ENCODE data around the gene ANKRD61. TPM values are rescaled to one million over a fixed set of nuclear protein-coding genes. Genes with fewer than 3 reads are reported as not detected.
A peak's percentile ranks its signal among the peaks of the same experiment; 100 is the strongest.

Gene ANKRD61
- total RNA-seq, 1 experiment from 2014 or later: 0.26 TPM

- Histone ChIP-seq H2AFZ (ENCODE audit: low read length) (no peak overlapping the region), H3K27me3 (ENCODE audit: low read length) (no peaks in the 10 kb centered on the region), H3K4me3 (ENCODE audit: low read length) (no peak overlapping the region), H3K9me3 (ENCODE audit: low read length) (no peaks in the 10 kb centered on the region), H3K4me2 (ENCODE audit: low read length) (no peak overlapping the region), H3K27ac (ENCODE audit: low read length) (no peak overlapping the region), H3K36me3 (ENCODE audit: low read depth, low read length) (peaks cover 63% of the 10 kb centered on the region), H4K20me1 (ENCODE audit: low read length) (no peaks in the 10 kb centered on the region), H3F3A (ENCODE audit: low read length, unreplicated experiment) (no peaks in the 10 kb centered on the region), H3K9me2 (replicated peaks; ENCODE audit: low read length) (no peaks in the 10 kb centered on the region), H3K4me1 (ENCODE audit: insufficient read depth, low read length) (peaks cover 4% of the 10 kb centered on the region), H3K9ac (ENCODE audit: low read length) (no peak overlapping the region), H3K79me2 (ENCODE audit: low read length) (no peaks in the 10 kb centered on the region)
- DNase-seq (no peak), ATAC-seq (no peak)
- TF ChIP-seq CTCF (conservative IDR thresholded peaks at IDR 0.05; ENCODE audit: low read depth, low read length): no peak
- TF ChIP-seq EZH2phosphoT487 (IDR thresholded peaks at IDR 0.05; ENCODE audit: borderline replicate concordance, low read length): no peak
- TF ChIP-seq EZH2 (IDR thresholded peaks at IDR 0.05; ENCODE audit: low read length, unreplicated experiment): no peak
- POLR2A ChIA-PET (ENCODE audit: unreplicated experiment): no interaction called here
- intact Hi-C loops (cut with micrococcal nuclease): no loop called here
- CTCF ChIA-PET: no interaction called here
- BruUV-seq (replicated peaks): no TSS peak
Measured at GRCh38 chr7:6020371-6021286, 10.5 kb upstream of the ANKRD61 start.

- no peak for DNase-seq
- Histone ChIP-seq H3K79me2 (ENCODE audit: low read length) (no peaks in the 10 kb centered on the region), H3K27ac (ENCODE audit: low read length) (no peak overlapping the region), H3K4me3 (ENCODE audit: low read length) (no peak overlapping the region), H3K4me2 (ENCODE audit: low read length) (no peak overlapping the region), H3F3A (ENCODE audit: low read length, unreplicated experiment) (no peaks in the 10 kb centered on the region), H3K36me3 (ENCODE audit: low read depth, low read length) (peaks cover 64% of the 10 kb centered on the region), H4K20me1 (ENCODE audit: low read length) (no peaks in the 10 kb centered on the region), H3K9me2 (replicated peaks; ENCODE audit: low read length) (no peaks in the 10 kb centered on the region), H3K9me3 (ENCODE audit: low read length) (no peaks in the 10 kb centered on the region), H3K27me3 (ENCODE audit: low read length) (no peaks in the 10 kb centered on the region), H3K4me1 (ENCODE audit: insufficient read depth, low read length) (peaks cover 4% of the 10 kb centered on the region), H2AFZ (ENCODE audit: low read length) (no peak overlapping the region), H3K9ac (ENCODE audit: low read length) (no peak overlapping the region)
- no TSS peak for BruUV-seq (replicated peaks)
- TF ChIP-seq CTCF (conservative IDR thresholded peaks at IDR 0.05; ENCODE audit: low read depth, low read length) (no peak), EZH2phosphoT487 (IDR thresholded peaks at IDR 0.05; ENCODE audit: borderline replicate concordance, low read length) (no peak), EZH2 (IDR thresholded peaks at IDR 0.05; ENCODE audit: low read length, unreplicated experiment) (no peak)
- no peak for ATAC-seq
- POLR2A ChIA-PET (ENCODE audit: unreplicated experiment): no interaction called here
- CTCF ChIA-PET: no interaction called here
- intact Hi-C loops (cut with micrococcal nuclease): no loop called here
Measured at GRCh38 chr7:6022707-6023106, 8.5 kb upstream of the ANKRD61 start.

- Histone ChIP-seq H3K9ac (ENCODE audit: low read length) (no peak overlapping the region), H3K27me3 (ENCODE audit: low read length) (no peaks in the 10 kb centered on the region), H3K4me3 (ENCODE audit: low read length) (no peak overlapping the region), H3K4me1 (ENCODE audit: insufficient read depth, low read length) (peaks cover 4% of the 10 kb centered on the region), H2AFZ (ENCODE audit: low read length) (no peak overlapping the region), H3K9me3 (ENCODE audit: low read length) (no peaks in the 10 kb centered on the region), H3K9me2 (replicated peaks; ENCODE audit: low read length) (no peaks in the 10 kb centered on the region), H4K20me1 (ENCODE audit: low read length) (no peaks in the 10 kb centered on the region), H3K79me2 (ENCODE audit: low read length) (no peaks in the 10 kb centered on the region), H3F3A (ENCODE audit: low read length, unreplicated experiment) (no peaks in the 10 kb centered on the region), H3K4me2 (ENCODE audit: low read length) (no peak overlapping the region), H3K27ac (ENCODE audit: low read length) (no peak overlapping the region), H3K36me3 (ENCODE audit: low read depth, low read length) (peaks cover 65% of the 10 kb centered on the region)
- intact Hi-C loops (cut with micrococcal nuclease): no loop called here
- ChIA-PET CTCF (interaction anchor here (0.6 kb wide), 1 partner anchor 27 kb away, joined by 9 read pairs; no protein-coding TSS in a partner anchor), POLR2A (ENCODE audit: unreplicated experiment) (no interaction called here)
- ATAC-seq (no peak), DNase-seq (no peak)
- no peak for TF ChIP-seq CTCF (conservative IDR thresholded peaks at IDR 0.05; ENCODE audit: low read depth, low read length)
- no peak for TF ChIP-seq EZH2 (IDR thresholded peaks at IDR 0.05; ENCODE audit: low read length, unreplicated experiment)
- TSS peak; percentile 63 for BruUV-seq (replicated peaks)
Measured at GRCh38 chr7:6023974-6024435, 7.2 kb upstream of the ANKRD61 start.

Data from PC-3 (cell line).